HCT116 (cell line): Measurements from ENCODE around the gene FHL2.

ENCODE experiments used
- EZH2 ChIP-seq: fragments of 200-600 bp; sonication (generic); IDR thresholded peaks from 2 replicates; pipeline ENCODE4 v1.6.1; 2017; ENCODE audit warnings: antibody characterized with exemption, mixed run types
- SIN3A ChIP-seq: IDR thresholded peaks from 2 replicates; pipeline ENCODE4 v1.6.1; 2012; ENCODE audit warnings: low read depth
- ZNF274 ChIP-seq: fragments of 200-500 bp; sonication (Bioruptor generic); IDR thresholded peaks from 2 replicates; pipeline ENCODE4 v1.6.1; 2014; ENCODE audit warnings: mild to moderate bottlenecking, low read depth, low read length, inconsistent platforms

GRCh38 chr2:105446501-105446900 is 47.6 kb upstream of the FHL2 start:
- no peak for TF ChIP-seq EZH2
- no peak for TF ChIP-seq SIN3A
- no peak for TF ChIP-seq ZNF274
